Liver (tissue), 10 donors: ENCODE data around the gene UBA7. TPM values are rescaled to one million over a fixed set of nuclear protein-coding genes. Genes with fewer than 3 reads are reported as not detected.

Experiments used
- DNase-seq: peaks from one replicate; pipeline ENCODE4 v3.0.0-alpha.2; 2017; ENCODE audit warnings: low spot score
- H3K27ac ChIP-seq, 2 donors: one replicate each; pipeline ENCODE4 v1.7.0; 2013; ENCODE audit warnings: inconsistent platforms in 2 of 2, low read length in 2 of 2, control low read depth in 1 of 2, low read depth in 1 of 2, mild to moderate bottlenecking in 1 of 2
- H3K27me3 ChIP-seq, 4 donors: one replicate each; pipeline versions ENCODE4 v1.6.1 to v1.7.0; 2013; ENCODE audit warnings: low read length in 3 of 4, inconsistent platforms in 1 of 4, mild to moderate bottlenecking in 1 of 4, moderate library complexity in 1 of 4; ENCODE audit not compliant: control insufficient read depth in 4 of 4, insufficient read depth in 4 of 4
- H3K36me3 ChIP-seq, 4 donors: one replicate each; pipeline versions ENCODE4 v1.6.1 to v1.7.0; 2013; ENCODE audit warnings: low read length in 3 of 4, mild to moderate bottlenecking in 3 of 4, low read depth in 1 of 4, moderate library complexity in 1 of 4; ENCODE audit not compliant: control insufficient read depth in 4 of 4, insufficient read depth in 3 of 4
- H3K4me1 ChIP-seq, 4 donors: one replicate each; pipeline versions ENCODE4 v1.6.1 to v1.7.0; 2013; ENCODE audit warnings: low read length in 3 of 4, mild to moderate bottlenecking in 3 of 4, moderate library complexity in 1 of 4; ENCODE audit not compliant: control insufficient read depth in 4 of 4, insufficient read depth in 4 of 4
- H3K4me3 ChIP-seq, 3 donors: one replicate each; pipeline versions ENCODE4 v1.6.1 to v1.7.0; 2013; ENCODE audit warnings: low read length in 3 of 3, control low read depth in 1 of 3, low read depth in 1 of 3, mild to moderate bottlenecking in 1 of 3
- H3K9ac ChIP-seq, 2 donors: one replicate each; pipeline ENCODE4 v1.7.0; 2013; ENCODE audit warnings: low read length in 2 of 2, mild to moderate bottlenecking in 2 of 2, moderate library complexity in 2 of 2, control low read depth in 1 of 2, low read depth in 1 of 2
- H3K9me3 ChIP-seq, 4 donors: one replicate each; pipeline versions ENCODE4 v1.6.1 to v1.7.0; 2013; ENCODE audit warnings: low read length in 3 of 4; ENCODE audit not compliant: control insufficient read depth in 4 of 4
- FOXA1 ChIP-seq: IDR thresholded peaks from 2 replicates; pipeline ENCODE4 v1.6.1; 2016; ENCODE audit warnings: antibody characterized with exemption
- WGBS: extraction: QIAGEN DNeasy Blood & Tissue Kit; methylation state at CpG from one replicate; pipeline ENCODE4 v1.1.7; 2013; 5-methylcytosine and 5-hydroxymethylcytosine counted together
- polyA plus RNA-seq, 2 donors: library from polyadenylated mRNA; stranded (reverse) in 1 of 2; unstranded in 1 of 2; fragments of 200-250 nt in 1 of 2; fragments of >200 nt in 1 of 2; fragmentation: Nextera tagmentation in 1 of 2; extraction: Ambion mirVana in 1 of 2; gene quantifications; one replicate each; pipeline versions ENCODE4 v1.2.1 to v1.2.3, GENCODE V29; 2013 to 2015
- small RNA-seq: library from RNA; depleted of rRNA; stranded (forward); fragments of <200 nt; gene quantifications from one replicate; pipeline ENCODE3, GENCODE V24; 2014
- total RNA-seq, 2 donors: library from RNA; depleted of rRNA; stranded (reverse); fragments of >200 nt; gene quantifications; one replicate each; pipeline ENCODE4 v1.2.3, GENCODE V29; 2014
- TF ChIP-seq, protein P1 (sequence below): fragments of 150-350 bp; IDR thresholded peaks from 2 replicates; pipeline ENCODE4 v1.5.1; 2017; ENCODE audit warnings: improper control_type of control experiment, low read depth, low read length; ENCODE audit not compliant: missing input control
- TF ChIP-seq, protein P2 (sequence below): IDR thresholded peaks from 2 replicates; pipeline ENCODE4 v1.6.1; 2016; ENCODE audit warnings: antibody characterized with exemption
- donor health status: healthy.
- donor health status: healthy.
- donor health status: healthy.
- donor health status: healthy.
- donor health status: healthy.

UBA7 gene
- total and polyA plus RNA-seq, 4 donors = 14.6 to 29.5 (median 15.2) TPM

DNA sequence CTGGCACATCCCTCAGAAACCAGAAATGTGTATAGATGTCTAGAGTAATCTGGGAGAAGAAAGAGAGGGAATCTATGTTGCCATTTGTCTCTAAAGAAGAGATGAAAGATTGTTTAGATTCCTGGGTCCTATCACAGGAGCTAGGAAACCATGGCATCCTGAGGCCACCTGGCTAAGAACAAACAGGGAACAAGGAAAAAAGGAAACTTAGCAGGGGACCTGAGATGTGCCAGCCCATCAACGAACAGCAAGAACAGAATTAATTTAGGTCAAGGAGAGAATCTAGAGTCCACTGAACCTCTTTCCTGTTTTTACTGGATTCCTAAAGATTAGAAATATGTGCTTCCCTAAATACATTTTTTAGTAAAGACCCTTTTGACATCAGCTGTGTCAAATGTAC, 57.7 kb downstream of the UBA7 start:
- no peak for DNase-seq
- no peaks in the 10 kb centered on the region for H3K4me1 ChIP-seq
- no peak overlapping the region for H3K4me3 ChIP-seq
- H3K9ac ChIP-seq = no peak overlapping the region
- no peak for TF ChIP-seq FOXA1
- TF ChIP-seq, protein P1, sequence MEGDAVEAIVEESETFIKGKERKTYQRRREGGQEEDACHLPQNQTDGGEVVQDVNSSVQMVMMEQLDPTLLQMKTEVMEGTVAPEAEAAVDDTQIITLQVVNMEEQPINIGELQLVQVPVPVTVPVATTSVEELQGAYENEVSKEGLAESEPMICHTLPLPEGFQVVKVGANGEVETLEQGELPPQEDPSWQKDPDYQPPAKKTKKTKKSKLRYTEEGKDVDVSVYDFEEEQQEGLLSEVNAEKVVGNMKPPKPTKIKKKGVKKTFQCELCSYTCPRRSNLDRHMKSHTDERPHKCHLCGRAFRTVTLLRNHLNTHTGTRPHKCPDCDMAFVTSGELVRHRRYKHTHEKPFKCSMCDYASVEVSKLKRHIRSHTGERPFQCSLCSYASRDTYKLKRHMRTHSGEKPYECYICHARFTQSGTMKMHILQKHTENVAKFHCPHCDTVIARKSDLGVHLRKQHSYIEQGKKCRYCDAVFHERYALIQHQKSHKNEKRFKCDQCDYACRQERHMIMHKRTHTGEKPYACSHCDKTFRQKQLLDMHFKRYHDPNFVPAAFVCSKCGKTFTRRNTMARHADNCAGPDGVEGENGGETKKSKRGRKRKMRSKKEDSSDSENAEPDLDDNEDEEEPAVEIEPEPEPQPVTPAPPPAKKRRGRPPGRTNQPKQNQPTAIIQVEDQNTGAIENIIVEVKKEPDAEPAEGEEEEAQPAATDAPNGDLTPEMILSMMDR = no peak
- TF ChIP-seq, protein P2, sequence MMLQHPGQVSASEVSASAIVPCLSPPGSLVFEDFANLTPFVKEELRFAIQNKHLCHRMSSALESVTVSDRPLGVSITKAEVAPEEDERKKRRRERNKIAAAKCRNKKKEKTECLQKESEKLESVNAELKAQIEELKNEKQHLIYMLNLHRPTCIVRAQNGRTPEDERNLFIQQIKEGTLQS = no peak
- H3K27ac ChIP-seq = no peak overlapping the region
- WGBS = 78% methylated on average over 1 of the region's 1 CpG
- no peaks in the 10 kb centered on the region for H3K27me3 ChIP-seq
- H3K36me3 ChIP-seq = peaks cover 0 to 2% (median 0%) of the 10 kb centered on the region in 4 donors
- H3K9me3 ChIP-seq = no peaks in the 10 kb centered on the region

Small RNA genes within 50 kb of the gene (small RNA-seq; reads per million reads assigned to genes)
- gene COX6CP14 = not detected
- not detected for gene RN7SL217P

Other genes with a start within 250 kb of the UBA7 start
- gene APEH, start 139.6 kb downstream of the UBA7 start, total RNA-seq = 10 to 100 TPM; 91.3 to 94.1 TPM
- 10 to 100 TPM; 65.1 to 83.8 TPM for gene APEH, start 139.6 kb downstream of the UBA7 start, polyA plus RNA-seq
- gene MST1, start 124.5 kb downstream of the UBA7 start, total RNA-seq = 100 to 1,000 TPM; 262 to 551 TPM
- 100 to 1,000 TPM; 509 to 634 TPM for gene MST1, start 124.5 kb downstream of the UBA7 start, polyA plus RNA-seq
- gene RNF123, start 124.4 kb downstream of the UBA7 start, total RNA-seq = 100 to 1,000 TPM in 1 of 2 donors, 10 to 100 TPM in 1; 44.0 to 104 TPM
- gene RNF123, start 124.4 kb downstream of the UBA7 start, polyA plus RNA-seq = 10 to 100 TPM; 34.3 to 36.4 TPM
- not detected for gene AMIGO3, start 94.3 kb downstream of the UBA7 start, total RNA-seq
- 1 to 10 TPM in 1 of 2 donors, under 1 TPM in 1; 0.11 to 1.1 TPM for gene AMIGO3, start 94.3 kb downstream of the UBA7 start, polyA plus RNA-seq
- 10 to 100 TPM; 12.6 to 57.7 TPM for gene GMPPB, start 90.0 kb downstream of the UBA7 start, total RNA-seq
- gene GMPPB, start 90.0 kb downstream of the UBA7 start, polyA plus RNA-seq = 10 to 100 TPM; 13.4 to 57.8 TPM
- 10 to 100 TPM; 22.9 to 32.3 TPM for gene IP6K1, start 27.4 kb downstream of the UBA7 start, total RNA-seq
- 10 to 100 TPM in 1 of 2 donors, 1 to 10 TPM in 1; 6.6 to 13.2 TPM for gene IP6K1, start 27.4 kb downstream of the UBA7 start, polyA plus RNA-seq
- gene CDHR4, start 14.1 kb downstream of the UBA7 start, total RNA-seq = not detected
- gene CDHR4, start 14.1 kb downstream of the UBA7 start, polyA plus RNA-seq = not detected
- gene INKA1, start 10.7 kb downstream of the UBA7 start, total RNA-seq = 1 to 10 TPM in 1 of 2 donors, under 1 TPM in 1; 0.84 to 4.2 TPM
- gene INKA1, start 10.7 kb downstream of the UBA7 start, polyA plus RNA-seq = 1 to 10 TPM; 1.2 TPM
- gene TRAIP, start 42.6 kb upstream of the UBA7 start, total RNA-seq = 1 to 10 TPM in 1 of 2 donors, under 1 TPM in 1; 0.42 to 7.9 TPM
- under 1 TPM; 0.47 to 0.81 TPM for gene TRAIP, start 42.6 kb upstream of the UBA7 start, polyA plus RNA-seq
- gene CAMKV, start 56.0 kb upstream of the UBA7 start, total RNA-seq = not detected
- gene CAMKV, start 56.0 kb upstream of the UBA7 start, polyA plus RNA-seq = not detected
- under 1 TPM; 0.23 to 0.42 TPM for gene MST1R, start 89.9 kb upstream of the UBA7 start, total RNA-seq
- gene MST1R, start 89.9 kb upstream of the UBA7 start, polyA plus RNA-seq = under 1 TPM; 0.10 to 0.56 TPM
- 1 to 10 TPM; 4.6 to 9.0 TPM for gene MON1A, start 115.9 kb upstream of the UBA7 start, total RNA-seq
- 1 to 10 TPM; 7.4 to 9.5 TPM for gene MON1A, start 115.9 kb upstream of the UBA7 start, polyA plus RNA-seq
- 10 to 100 TPM; 18.1 to 59.2 TPM for gene RBM6, start 126.2 kb upstream of the UBA7 start, total RNA-seq
- 10 to 100 TPM; 10.9 to 57.0 TPM for gene RBM6, start 126.2 kb upstream of the UBA7 start, polyA plus RNA-seq